ENCODE measurements around the gene ASTN2.

GRCh38 chr9:116565986-116566385 is 848.9 kb downstream of the ASTN2 start:
- TF ChIP-seq CTCF (conservative IDR thresholded peaks at IDR 0.05), result no peak
- TF ChIP-seq ZFX (IDR thresholded peaks at IDR 0.05), result no peak
